GM12878 (cell line): ENCODE measurements around the gene CHN2. TPM values are rescaled to one million over a fixed set of nuclear protein-coding genes. Genes with fewer than 3 reads are reported as not detected.

Experiments
- ATAC-seq: fragments of 200-7000 bp; cut with Tn5 transposase; 3 replicates; pipeline ENCODE4 v1.9.1; 2020; ENCODE audit warnings: mild to moderate bottlenecking, moderate library complexity
- BruUV-seq: library from RNA; stranded (reverse); fragments of 400-500 nt; replicated peaks from 2 replicates; lab custom pipeline; 2021; lab: Mats Ljungman, UMichigan
- CTCF ChIA-PET: fragments of 300-600 bp; sonication (Branson Sonifier 250); formaldehyde crosslinking; extraction: SDS; loops from one replicate; lab custom pipeline; 2021; ENCODE audit warnings: inconsistent platforms; lab: Yijun Ruan, JAX
- POLR2A ChIA-PET: fragments of 350-600 bp; formaldehyde crosslinking; extraction: SDS; loops from one replicate; lab custom pipeline; 2021; ENCODE audit warnings: inconsistent platforms; lab: Charles Lee
- RAD21 ChIA-PET: fragments of 300-600 bp; sonication (Branson Sonifier 250); formaldehyde crosslinking; loops from one replicate; lab custom pipeline; 2023; ENCODE audit warnings: antibody characterized with exemption; ENCODE audit not compliant: unreplicated experiment; lab: Charles Lee
- SMC1A ChIA-PET: fragments of 300-600 bp; sonication (Branson Sonifier 250); formaldehyde crosslinking; loops from one replicate; lab custom pipeline; 2023; ENCODE audit not compliant: unreplicated experiment, uncharacterized antibody; lab: Charles Lee
- DNase-seq: peaks from one replicate; pipeline ENCODE4 v3.0.0-alpha.2; 2011; ENCODE audit warnings: low read depth, low spot score
- FAIRE-seq: peaks from 3 replicates; lab custom pipeline; 2011; peaks lifted over from hg19 to GRCh38; lab: Jason Lieb, UNC
- H2AFZ ChIP-seq: 2 replicates; pipeline ENCODE4 v1.6.0; 2011; ENCODE audit warnings: low read depth, low read length, control low read depth; ENCODE audit not compliant: control insufficient read depth
- H3K27ac ChIP-seq: 2 replicates; pipeline ENCODE4 v1.5.1; 2011; ENCODE audit warnings: control low read depth; ENCODE audit not compliant: control insufficient read depth, insufficient read depth
- H3K27me3 ChIP-seq, 2 experiments: replicated peaks in 1 of 2; 2 replicates each; pipeline versions ENCODE4 v1.6.0 to v1.6.1; 2011; ENCODE audit warnings: low read length in 1 of 2; ENCODE audit not compliant: control insufficient read depth in 2 of 2, insufficient read depth in 2 of 2
- H3K36me3 ChIP-seq, 2 experiments: 2 replicates each; pipeline ENCODE4 v1.5.1; 2011; ENCODE audit warnings: low read length in 1 of 2; ENCODE audit not compliant: control insufficient read depth in 2 of 2, insufficient read depth in 2 of 2
- H3K4me1 ChIP-seq: 2 replicates; pipeline ENCODE4 v1.6.1; 2011; ENCODE audit warnings: mild to moderate bottlenecking, low read length, moderate library complexity, mixed read lengths; ENCODE audit not compliant: control insufficient read depth, insufficient read depth
- H3K4me2 ChIP-seq: 2 replicates; pipeline ENCODE4 v1.6.0; 2011; ENCODE audit warnings: control low read depth; ENCODE audit not compliant: control insufficient read depth, insufficient read depth
- H3K4me3 ChIP-seq: fragments of 200-600 bp; sonication (generic); 2 replicates; pipeline ENCODE4 v1.5.1; 2016
- H3K79me2 ChIP-seq: 2 replicates; pipeline ENCODE4 v1.6.0; 2011; ENCODE audit warnings: low read length; ENCODE audit not compliant: control insufficient read depth, insufficient read depth
- H3K9ac ChIP-seq: 2 replicates; pipeline ENCODE4 v1.8.0; 2011; ENCODE audit warnings: low read length, control low read depth, mixed read lengths; ENCODE audit not compliant: control insufficient read depth, insufficient read depth
- H3K9me3 ChIP-seq: replicated peaks from 3 replicates; pipeline ENCODE4 v1.5.1; 2011; ENCODE audit warnings: mild to moderate bottlenecking, low read length; ENCODE audit not compliant: control insufficient read depth, insufficient read depth
- H4K20me1 ChIP-seq: 2 replicates; pipeline ENCODE4 v1.6.0; 2011; ENCODE audit not compliant: control insufficient read depth, insufficient read depth
- BCL11A ChIP-seq: IDR thresholded peaks from 2 replicates; pipeline ENCODE4 v1.6.1; 2011; ENCODE audit warnings: low read depth, low read length
- CHD2 ChIP-seq: IDR thresholded peaks from 2 replicates; pipeline ENCODE4 v1.6.1; 2011; ENCODE audit warnings: low read depth, low read length, improper control_type of control experiment, borderline replicate concordance
- GATAD2B ChIP-seq: fragments of 450-650 bp; conservative IDR thresholded peaks from 2 replicates; pipeline ENCODE4 v1.6.1; 2017; ENCODE audit warnings: low read depth, mild to moderate bottlenecking, moderate library complexity
- KDM1A ChIP-seq: fragments of 200-600 bp; sonication (generic); IDR thresholded peaks from 2 replicates; pipeline ENCODE4 v1.6.1; 2016; ENCODE audit warnings: borderline replicate concordance
- PAX5 ChIP-seq: IDR thresholded peaks from 2 replicates; pipeline ENCODE4 v1.6.1; 2011; ENCODE audit warnings: low read depth, low read length, borderline replicate concordance
- POLR2A ChIP-seq: IDR thresholded peaks from 2 replicates; pipeline ENCODE4 v1.6.1; 2011; ENCODE audit warnings: low read depth, mild to moderate bottlenecking, low read length
- POLR2AphosphoS5 ChIP-seq: IDR thresholded peaks from 2 replicates; pipeline ENCODE4 v1.6.1; 2011; ENCODE audit warnings: mild to moderate bottlenecking, low read length, inconsistent platforms
- STAT3 ChIP-seq: IDR thresholded peaks from 2 replicates; pipeline ENCODE4 v1.6.1; 2011; ENCODE audit warnings: low read depth, low read length, improper control_type of control experiment
- ZNF217 ChIP-seq: fragments of 450-650 bp; IDR thresholded peaks from 2 replicates; pipeline ENCODE4 v1.6.1; 2017; ENCODE audit warnings: antibody characterized with exemption, mild to moderate bottlenecking
- WGBS: methylation state at CpG from one replicate; pipeline ENCODE4 v1.1.6; 2016; ENCODE audit warnings: low lambda C conversion rate; ENCODE audit not compliant: insufficient replicate concordance, insufficient coverage; ENCODE audit errors: missing lambda C conversion rate; 5-methylcytosine and 5-hydroxymethylcytosine counted together
- in situ Hi-C: fragments of 300-500 bp; cut with MboI; formaldehyde crosslinking; loops from 9 replicates; pipeline ENCODE4 v1.14.3; 2018; ENCODE audit warnings: mixed read lengths
- intact Hi-C: fragments of 100-400 bp; cut with micrococcal nuclease; formaldehyde crosslinking; loops from one replicate; pipeline ENCODE4 v1.14.2; 2022; ENCODE audit not compliant: unreplicated experiment
- polyA plus RNA-seq, 11 experiments: library from polyadenylated mRNA; depleted of rRNA in 4 of 11; unstranded in 6 of 11; stranded (reverse) in 5 of 11; fragments of >200 nt; fragmentation: Nextera tagmentation in 4 of 11; fragmentation: Illumina TruSeq in 1 of 11; extraction: Ambion mirVana in 4 of 11; extraction: Trizol in 1 of 11; gene quantifications; 1 replicate in 1 of 11; 2 replicates in 10 of 11; pipeline versions ENCODE4 v1.2.1 to v1.2.3, GENCODE V29; 2011 to 2016; ENCODE audit warnings: inconsistent platforms in 2 of 11, missing spikeins in 2 of 11, low read depth in 1 of 11
- total RNA-seq, 4 experiments: library from RNA; depleted of rRNA in 3 of 4; stranded (reverse); fragments of >200 nt in 3 of 4; fragmentation: Illumina TruSeq in 1 of 4; extraction: Trizol in 1 of 4; gene quantifications; 2 replicates each; pipeline versions ENCODE4 v1.2.1 to v1.2.3, GENCODE V29; 2013 to 2021
- TF ChIP-seq, protein P1 (sequence below): fragments of 450-650 bp; IDR thresholded peaks from 2 replicates; pipeline ENCODE4 v1.6.1; 2017; ENCODE audit warnings: antibody characterized with exemption, mild to moderate bottlenecking, moderate library complexity
- TF ChIP-seq, protein P2 (sequence below): fragments of 150-350 bp; IDR thresholded peaks from 2 replicates; pipeline ENCODE4 v1.6.1; 2014; ENCODE audit warnings: mild to moderate bottlenecking, low read depth, low read length

The CHN2 gene
- total and polyA plus RNA-seq, 10 of the 15 experiments (the other 5 are each of a cell fraction or from before 2014, with no cell fraction given), result 0.11 to 3.8 (median 0.37) TPM; not detected in 2

DNA sequence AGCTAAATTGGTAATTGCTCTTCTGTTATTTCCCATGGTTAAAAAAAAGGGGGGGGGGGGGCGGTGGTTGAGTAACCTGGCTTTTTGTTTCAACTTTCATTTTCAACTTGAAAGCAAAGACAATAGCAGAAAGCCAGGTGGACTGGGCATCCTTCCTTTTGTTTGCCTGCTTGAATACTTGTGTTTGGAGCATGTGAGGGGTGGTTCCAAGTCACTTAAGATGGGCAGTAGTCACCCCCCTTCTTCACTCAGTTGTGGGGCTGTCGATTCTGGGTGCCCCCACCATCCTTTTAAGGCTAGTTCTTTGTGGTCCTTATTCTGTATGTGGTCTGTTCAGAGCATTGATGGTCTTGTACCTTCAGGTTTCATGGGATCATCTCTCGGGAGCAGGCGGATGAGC is 203.4 kb downstream of the CHN2 start:
- no peak for ATAC-seq
- H3K9me3 ChIP-seq, result no peaks in the 10 kb centered on the region
- H4K20me1 ChIP-seq, result no peaks in the 10 kb centered on the region
- no peaks in the 10 kb centered on the region for H3K36me3 ChIP-seq
- intact Hi-C loops (no loop called here), in situ Hi-C loops (no loop called here)
- FAIRE-seq, result no peak
- WGBS, result 18% methylated on average over 4 of the region's 4 CpGs
- TF ChIP-seq, protein P1, sequence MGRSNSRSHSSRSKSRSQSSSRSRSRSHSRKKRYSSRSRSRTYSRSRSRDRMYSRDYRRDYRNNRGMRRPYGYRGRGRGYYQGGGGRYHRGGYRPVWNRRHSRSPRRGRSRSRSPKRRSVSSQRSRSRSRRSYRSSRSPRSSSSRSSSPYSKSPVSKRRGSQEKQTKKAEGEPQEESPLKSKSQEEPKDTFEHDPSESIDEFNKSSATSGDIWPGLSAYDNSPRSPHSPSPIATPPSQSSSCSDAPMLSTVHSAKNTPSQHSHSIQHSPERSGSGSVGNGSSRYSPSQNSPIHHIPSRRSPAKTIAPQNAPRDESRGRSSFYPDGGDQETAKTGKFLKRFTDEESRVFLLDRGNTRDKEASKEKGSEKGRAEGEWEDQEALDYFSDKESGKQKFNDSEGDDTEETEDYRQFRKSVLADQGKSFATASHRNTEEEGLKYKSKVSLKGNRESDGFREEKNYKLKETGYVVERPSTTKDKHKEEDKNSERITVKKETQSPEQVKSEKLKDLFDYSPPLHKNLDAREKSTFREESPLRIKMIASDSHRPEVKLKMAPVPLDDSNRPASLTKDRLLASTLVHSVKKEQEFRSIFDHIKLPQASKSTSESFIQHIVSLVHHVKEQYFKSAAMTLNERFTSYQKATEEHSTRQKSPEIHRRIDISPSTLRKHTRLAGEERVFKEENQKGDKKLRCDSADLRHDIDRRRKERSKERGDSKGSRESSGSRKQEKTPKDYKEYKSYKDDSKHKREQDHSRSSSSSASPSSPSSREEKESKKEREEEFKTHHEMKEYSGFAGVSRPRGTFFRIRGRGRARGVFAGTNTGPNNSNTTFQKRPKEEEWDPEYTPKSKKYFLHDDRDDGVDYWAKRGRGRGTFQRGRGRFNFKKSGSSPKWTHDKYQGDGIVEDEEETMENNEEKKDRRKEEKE, result no peak
- TF ChIP-seq BCL11A (no peak), KDM1A (no peak), PAX5 (no peak), GATAD2B (no peak), POLR2A (no peak), CHD2 (no peak), POLR2AphosphoS5 (no peak), ZNF217 (no peak), STAT3 (no peak)
- TF ChIP-seq, protein P2, sequence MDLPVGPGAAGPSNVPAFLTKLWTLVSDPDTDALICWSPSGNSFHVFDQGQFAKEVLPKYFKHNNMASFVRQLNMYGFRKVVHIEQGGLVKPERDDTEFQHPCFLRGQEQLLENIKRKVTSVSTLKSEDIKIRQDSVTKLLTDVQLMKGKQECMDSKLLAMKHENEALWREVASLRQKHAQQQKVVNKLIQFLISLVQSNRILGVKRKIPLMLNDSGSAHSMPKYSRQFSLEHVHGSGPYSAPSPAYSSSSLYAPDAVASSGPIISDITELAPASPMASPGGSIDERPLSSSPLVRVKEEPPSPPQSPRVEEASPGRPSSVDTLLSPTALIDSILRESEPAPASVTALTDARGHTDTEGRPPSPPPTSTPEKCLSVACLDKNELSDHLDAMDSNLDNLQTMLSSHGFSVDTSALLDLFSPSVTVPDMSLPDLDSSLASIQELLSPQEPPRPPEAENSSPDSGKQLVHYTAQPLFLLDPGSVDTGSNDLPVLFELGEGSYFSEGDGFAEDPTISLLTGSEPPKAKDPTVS, result no peak
- no peaks in the 10 kb centered on the region for H3K4me1 ChIP-seq
- no peak overlapping the region for H2AFZ ChIP-seq
- no peak overlapping the region for H3K4me3 ChIP-seq
- ChIA-PET POLR2A (no interaction called here), CTCF (interaction anchor here (0.6 to 1.4 kb wide), 3 partner anchors 11 to 352 kb away, joined by 3 to 6 read pairs (median 4); no protein-coding TSS in a partner anchor), RAD21 (no interaction called here), SMC1A (no interaction called here)
- no peak overlapping the region for H3K27ac ChIP-seq
- H3K27me3 ChIP-seq, result 0 out of 4 replicates have a peak, but pooled peaks cover 0 to 2% of the 10 kb centered on the region in 2 experiments
- H3K79me2 ChIP-seq, result no peaks in the 10 kb centered on the region
- H3K9ac ChIP-seq, result no peak overlapping the region
- no peak for DNase-seq
- no peak overlapping the region for H3K4me2 ChIP-seq
- BruUV-seq, result no TSS peak
